Breast epithelium (tissue), 3 donors: Measurements from ENCODE around the gene ZNF175.

ENCODE experiments used
- POLR2A ChIP-seq: fragments of 450-650 bp; IDR thresholded peaks from one replicate; pipeline ENCODE4 v1.6.1; 2016; ENCODE audit warnings: antibody characterized with exemption, mild to moderate bottlenecking, moderate library complexity
- TF ChIP-seq, protein P1 (sequence below), 3 donors: fragments of 450-650 bp; IDR thresholded peaks; one replicate each; pipeline ENCODE4 v1.5.1; 2016 to 2017; ENCODE audit warnings: antibody characterized with exemption in 3 of 3, mild to moderate bottlenecking in 3 of 3, moderate library complexity in 3 of 3

DNA sequence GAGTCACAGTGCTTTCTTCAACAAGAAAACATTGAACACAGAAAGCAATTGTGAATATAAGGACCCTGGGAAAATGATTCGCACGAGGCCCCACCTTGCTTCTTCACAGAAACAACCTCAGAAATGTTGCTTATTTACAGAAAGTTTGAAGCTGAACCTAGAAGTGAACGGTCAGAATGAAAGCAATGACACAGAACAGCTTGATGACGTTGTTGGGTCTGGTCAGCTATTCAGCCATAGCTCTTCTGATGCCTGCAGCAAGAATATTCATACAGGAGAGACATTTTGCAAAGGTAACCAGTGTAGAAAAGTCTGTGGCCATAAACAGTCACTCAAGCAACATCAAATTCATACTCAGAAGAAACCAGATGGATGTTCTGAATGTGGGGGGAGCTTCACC lies 15.7 kb downstream of the ZNF175 start:
- TF ChIP-seq POLR2A = no peak
- TF ChIP-seq, protein P1, sequence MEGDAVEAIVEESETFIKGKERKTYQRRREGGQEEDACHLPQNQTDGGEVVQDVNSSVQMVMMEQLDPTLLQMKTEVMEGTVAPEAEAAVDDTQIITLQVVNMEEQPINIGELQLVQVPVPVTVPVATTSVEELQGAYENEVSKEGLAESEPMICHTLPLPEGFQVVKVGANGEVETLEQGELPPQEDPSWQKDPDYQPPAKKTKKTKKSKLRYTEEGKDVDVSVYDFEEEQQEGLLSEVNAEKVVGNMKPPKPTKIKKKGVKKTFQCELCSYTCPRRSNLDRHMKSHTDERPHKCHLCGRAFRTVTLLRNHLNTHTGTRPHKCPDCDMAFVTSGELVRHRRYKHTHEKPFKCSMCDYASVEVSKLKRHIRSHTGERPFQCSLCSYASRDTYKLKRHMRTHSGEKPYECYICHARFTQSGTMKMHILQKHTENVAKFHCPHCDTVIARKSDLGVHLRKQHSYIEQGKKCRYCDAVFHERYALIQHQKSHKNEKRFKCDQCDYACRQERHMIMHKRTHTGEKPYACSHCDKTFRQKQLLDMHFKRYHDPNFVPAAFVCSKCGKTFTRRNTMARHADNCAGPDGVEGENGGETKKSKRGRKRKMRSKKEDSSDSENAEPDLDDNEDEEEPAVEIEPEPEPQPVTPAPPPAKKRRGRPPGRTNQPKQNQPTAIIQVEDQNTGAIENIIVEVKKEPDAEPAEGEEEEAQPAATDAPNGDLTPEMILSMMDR (IDR thresholded peaks at IDR 0.05) = no peak
